GM18951 (cell line): ENCODE results near the gene RARRES1.

Experiments
- POLR2A ChIP-seq: IDR thresholded peaks from 4 replicates; pipeline ENCODE4 v1.6.1; 2011; ENCODE audit warnings: mild to moderate bottlenecking; ENCODE audit not compliant: insufficient read length, insufficient read depth; ENCODE audit errors: extremely low read depth
- in situ Hi-C: fragments of 300-500 bp; cut with MboI; formaldehyde crosslinking; loops from one replicate; pipeline ENCODE4 v1.12.0; 2022; ENCODE audit warnings: low sequenced_read_pairs, mixed read lengths, inconsistent platforms; ENCODE audit not compliant: unreplicated experiment

The RARRES1 gene

GRCh38 chr3:158735296-158736033, 3.2 kb upstream of the RARRES1 start:
- in situ Hi-C loops = no loop called here
- TF ChIP-seq POLR2A = no peak

- TF ChIP-seq POLR2A = no peak
- in situ Hi-C loops = no loop called here
These were observed 1.4 kb upstream of the RARRES1 start for GRCh38 chr3:158733656-158734055.

DNA sequence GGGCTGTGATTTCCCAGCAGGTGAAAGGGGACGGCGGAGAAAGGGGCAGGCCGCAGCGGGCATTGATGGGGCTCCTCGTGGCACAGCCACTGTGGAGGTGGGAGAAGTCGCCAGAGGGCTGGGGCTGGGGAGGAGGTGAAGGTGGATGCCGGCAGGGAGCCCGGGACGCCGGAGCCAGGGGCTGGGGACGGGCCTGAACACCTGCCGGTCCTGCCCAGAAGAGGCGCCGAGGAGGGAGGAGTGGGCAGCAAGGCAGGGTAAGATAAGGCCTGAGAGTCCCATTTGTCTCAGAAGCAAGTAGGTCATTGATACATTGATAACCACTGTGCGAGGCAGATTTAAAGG, 571 bp upstream of the RARRES1 start:
- in situ Hi-C loops = no loop called here

DNA sequence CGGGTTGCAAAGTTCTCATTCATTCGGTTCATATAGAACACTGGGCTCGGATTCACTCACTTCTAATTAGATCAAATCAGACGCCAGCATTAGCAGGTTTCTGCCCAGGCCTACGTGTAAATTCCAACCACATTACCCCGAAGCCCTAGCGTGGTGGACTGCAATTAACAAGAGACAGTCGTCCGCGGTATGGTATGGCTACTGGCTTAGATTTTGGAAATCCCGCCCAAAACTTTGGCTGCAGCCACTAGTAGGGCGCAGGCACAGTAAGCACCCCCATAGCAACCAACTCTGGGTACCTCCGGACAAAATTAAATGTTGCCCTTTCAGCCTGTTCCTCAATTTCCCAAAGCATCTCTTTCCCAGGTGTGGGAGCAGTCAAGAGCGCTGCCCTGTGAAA, 771 bp downstream of the RARRES1 start:
- TF ChIP-seq POLR2A = no peak
- in situ Hi-C loops = no loop called here

More for the DNA sequence above, 571 bp upstream of the RARRES1 start:
- no peak for TF ChIP-seq POLR2A

DNA sequence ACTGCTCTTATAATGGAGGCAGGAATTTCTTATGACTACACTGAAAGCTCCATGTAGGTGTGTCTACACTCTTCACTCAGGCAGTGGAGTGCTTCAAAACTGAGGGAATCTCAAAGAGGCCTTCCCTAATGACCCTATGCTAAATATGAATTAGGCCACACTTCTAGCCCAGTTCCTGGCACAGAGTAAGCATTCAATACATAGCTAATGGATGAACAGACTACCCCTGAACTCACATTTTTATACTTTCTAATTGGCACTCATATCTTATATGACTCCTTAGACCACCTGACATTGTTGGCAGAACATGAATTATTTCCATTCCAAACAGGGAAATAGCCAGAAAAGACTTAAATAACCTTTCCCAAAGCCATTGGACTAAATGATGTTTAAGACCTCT, 3.4 kb downstream of the RARRES1 start:
- TF ChIP-seq POLR2A = no peak
- in situ Hi-C loops = no loop called here

DNA sequence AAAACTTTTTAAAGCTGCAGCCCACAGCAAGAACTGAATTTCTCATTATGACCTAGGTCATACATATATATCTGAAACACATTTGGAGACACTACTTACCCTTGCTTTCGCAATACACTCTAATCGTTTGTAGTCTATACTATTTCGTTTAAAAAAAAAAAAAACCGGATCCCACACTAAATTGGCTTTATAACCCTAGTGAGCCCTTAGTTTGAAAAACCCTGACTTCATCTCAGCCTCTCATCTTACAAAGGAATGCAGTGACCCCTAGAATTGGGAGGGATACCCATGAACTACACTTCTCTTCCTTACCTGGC, 4.2 kb downstream of the RARRES1 start:
- no peak for TF ChIP-seq POLR2A
- in situ Hi-C loops = no loop called here

DNA sequence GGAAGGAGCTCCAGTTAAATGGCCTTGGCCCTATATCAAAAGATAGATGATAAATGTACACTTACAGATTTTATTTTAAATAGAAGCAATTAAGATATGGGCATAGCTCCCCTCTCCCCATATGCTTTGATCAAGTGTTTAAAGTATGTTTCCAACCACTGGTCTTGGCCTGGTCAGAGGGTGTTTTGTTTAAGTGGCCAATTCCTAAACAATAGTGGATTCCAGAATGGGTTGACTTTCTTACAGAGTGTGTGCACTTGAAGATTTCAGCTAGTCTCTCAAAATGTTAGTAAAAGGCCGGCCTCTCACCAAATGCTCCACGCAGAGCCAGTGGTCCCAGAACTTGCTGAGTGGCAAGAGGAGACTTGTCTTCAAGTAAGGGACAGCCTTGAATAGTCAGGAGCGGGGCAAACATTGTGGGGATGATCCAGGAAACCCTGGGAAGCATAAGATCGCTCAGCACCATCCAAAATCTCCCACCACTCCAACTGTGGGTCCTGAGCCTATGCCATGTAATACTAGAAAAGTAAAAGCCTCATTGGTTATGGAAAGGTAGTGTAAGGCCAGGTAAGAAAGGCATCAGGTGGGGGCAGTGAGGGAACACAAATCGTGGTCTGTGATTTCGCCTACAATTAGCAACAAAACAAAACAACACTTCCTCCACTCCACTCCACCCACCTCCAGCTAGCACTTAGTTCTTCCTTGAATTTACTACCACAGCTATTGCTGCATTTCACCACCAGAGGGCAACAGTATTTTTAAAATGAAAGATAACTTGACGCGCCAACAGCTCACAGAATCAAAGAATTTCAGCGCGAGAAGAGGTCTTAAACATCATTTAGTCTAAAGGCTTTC, 4.8 kb downstream of the RARRES1 start:
- in situ Hi-C loops = no loop called here

GRCh38 chr3:158725348-158726011, 6.8 kb downstream of the RARRES1 start:
- in situ Hi-C loops = no loop called here
- no peak for TF ChIP-seq POLR2A

More for the DNA sequence above, 4.8 kb downstream of the RARRES1 start:
- no peak for TF ChIP-seq POLR2A

GRCh38 chr3:158723991-158724390, 8.3 kb downstream of the RARRES1 start:
- TF ChIP-seq POLR2A = no peak
- in situ Hi-C loops = no loop called here

- in situ Hi-C loops = no loop called here
- TF ChIP-seq POLR2A = no peak
These were observed 10.1 kb downstream of the RARRES1 start for GRCh38 chr3:158722108-158722507.

DNA sequence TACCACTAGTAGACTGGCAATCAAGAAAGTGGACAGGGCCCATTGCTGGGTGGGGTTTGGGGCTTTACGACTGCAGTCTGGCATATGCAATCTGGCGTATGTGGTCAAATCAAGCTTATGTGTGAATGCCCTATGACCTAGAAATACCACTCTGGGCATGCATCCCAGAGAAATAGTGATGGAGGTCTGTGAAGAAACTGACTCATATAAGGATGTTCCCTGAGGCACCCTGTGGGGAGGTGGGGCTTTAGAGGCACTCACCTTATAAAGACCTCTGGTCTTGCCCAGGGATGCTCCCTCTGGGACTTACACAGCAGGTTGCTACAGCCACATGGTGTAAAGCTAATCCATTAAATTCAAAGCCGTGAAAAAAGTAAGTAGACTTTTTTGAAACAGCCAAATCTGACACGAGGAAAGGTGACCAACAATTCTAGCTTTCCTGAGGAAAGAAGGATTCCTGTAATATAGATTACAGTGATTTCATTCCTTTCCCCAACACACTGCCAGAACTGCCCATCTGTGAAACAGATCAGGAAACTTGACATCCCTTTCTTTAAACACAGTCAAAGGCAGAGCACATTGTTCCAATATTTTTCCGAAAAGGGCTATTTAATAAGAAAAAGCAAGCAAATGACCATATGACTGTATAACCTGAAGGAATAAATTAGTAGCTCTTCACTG, 13.6 kb downstream of the RARRES1 start:
- in situ Hi-C loops = no loop called here
- no peak for TF ChIP-seq POLR2A

GRCh38 chr3:158717576-158717975, 14.7 kb downstream of the RARRES1 start:
- in situ Hi-C loops = no loop called here
- no peak for TF ChIP-seq POLR2A

DNA sequence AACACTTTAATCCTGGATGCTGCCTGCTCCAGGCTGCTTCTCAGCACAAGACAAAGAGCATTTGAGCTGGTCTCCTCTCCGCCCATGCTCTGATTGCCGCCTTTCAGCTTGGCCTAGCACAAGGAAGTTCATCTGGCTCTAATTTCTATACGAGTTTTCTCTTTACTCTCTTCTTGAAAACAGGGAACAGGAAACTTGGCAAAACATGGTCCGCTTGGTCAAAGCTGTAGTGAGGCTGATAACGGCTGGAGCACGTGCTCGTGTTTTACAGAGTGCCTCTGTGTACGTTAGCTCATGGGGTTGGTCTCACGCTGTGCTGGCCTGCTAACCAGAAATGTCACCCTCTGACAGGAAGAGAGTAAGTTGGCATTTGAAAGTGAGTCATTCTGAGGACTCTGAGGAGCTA, 19.2 kb downstream of the RARRES1 start:
- in situ Hi-C loops = no loop called here
- TF ChIP-seq POLR2A = no peak
